GM13977 (cell line): ENCODE results near the gene SAMHD1.
"Not testable (repeated sequence)": the region's sequence is repeated elsewhere in the genome, so short reads cannot be mapped to it uniquely, and the experiment has no call there.

ENCODE experiments used
- DNase-seq: peaks from one replicate; pipeline ENCODE4 v3.0.0; 2012; ENCODE audit warnings: low spot score
- in situ Hi-C: fragments of 300-500 bp; cut with MboI; formaldehyde crosslinking; loops from one replicate; pipeline ENCODE4 v1.12.0; 2022; ENCODE audit warnings: low sequenced_read_pairs, low pct_unique_long_range_greater_than_20kb, mixed read lengths, inconsistent platforms; ENCODE audit not compliant: unreplicated experiment
- TF ChIP-seq, protein P1 (sequence below): IDR thresholded peaks from 2 replicates; pipeline ENCODE4 v1.5.1; 2012; ENCODE audit warnings: mild to moderate bottlenecking, control low read depth; ENCODE audit not compliant: insufficient read depth; ENCODE audit errors: extremely low read depth, missing control alignments

The SAMHD1 gene

DNA sequence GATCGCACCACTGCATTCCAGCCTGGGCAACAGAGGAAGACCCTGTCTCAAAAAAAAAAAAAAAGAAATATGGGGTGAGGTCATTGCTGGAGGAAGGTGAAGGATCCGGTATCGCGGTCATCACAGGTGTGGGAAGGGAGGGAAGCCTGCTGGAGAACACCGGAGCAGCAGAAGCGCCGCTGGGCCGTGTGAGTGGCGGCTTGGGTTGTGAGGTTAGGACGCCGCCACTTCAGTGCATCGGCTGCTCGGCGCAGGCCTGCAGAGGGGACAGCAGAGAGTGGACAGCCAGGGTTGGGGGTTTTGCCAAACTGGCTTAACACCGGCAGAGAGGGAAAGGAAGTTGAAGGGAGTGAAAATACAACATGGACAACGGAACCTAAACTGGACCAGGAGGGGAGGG is 70.2 kb downstream of the SAMHD1 start:
- TF ChIP-seq, protein P1, sequence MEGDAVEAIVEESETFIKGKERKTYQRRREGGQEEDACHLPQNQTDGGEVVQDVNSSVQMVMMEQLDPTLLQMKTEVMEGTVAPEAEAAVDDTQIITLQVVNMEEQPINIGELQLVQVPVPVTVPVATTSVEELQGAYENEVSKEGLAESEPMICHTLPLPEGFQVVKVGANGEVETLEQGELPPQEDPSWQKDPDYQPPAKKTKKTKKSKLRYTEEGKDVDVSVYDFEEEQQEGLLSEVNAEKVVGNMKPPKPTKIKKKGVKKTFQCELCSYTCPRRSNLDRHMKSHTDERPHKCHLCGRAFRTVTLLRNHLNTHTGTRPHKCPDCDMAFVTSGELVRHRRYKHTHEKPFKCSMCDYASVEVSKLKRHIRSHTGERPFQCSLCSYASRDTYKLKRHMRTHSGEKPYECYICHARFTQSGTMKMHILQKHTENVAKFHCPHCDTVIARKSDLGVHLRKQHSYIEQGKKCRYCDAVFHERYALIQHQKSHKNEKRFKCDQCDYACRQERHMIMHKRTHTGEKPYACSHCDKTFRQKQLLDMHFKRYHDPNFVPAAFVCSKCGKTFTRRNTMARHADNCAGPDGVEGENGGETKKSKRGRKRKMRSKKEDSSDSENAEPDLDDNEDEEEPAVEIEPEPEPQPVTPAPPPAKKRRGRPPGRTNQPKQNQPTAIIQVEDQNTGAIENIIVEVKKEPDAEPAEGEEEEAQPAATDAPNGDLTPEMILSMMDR, result no peak
- in situ Hi-C loops, result loop anchor here (25.0 kb wide), 1 partner anchor 269 kb away; the partner anchor contains the start of gene RAB5IF
- no peak for DNase-seq

DNA sequence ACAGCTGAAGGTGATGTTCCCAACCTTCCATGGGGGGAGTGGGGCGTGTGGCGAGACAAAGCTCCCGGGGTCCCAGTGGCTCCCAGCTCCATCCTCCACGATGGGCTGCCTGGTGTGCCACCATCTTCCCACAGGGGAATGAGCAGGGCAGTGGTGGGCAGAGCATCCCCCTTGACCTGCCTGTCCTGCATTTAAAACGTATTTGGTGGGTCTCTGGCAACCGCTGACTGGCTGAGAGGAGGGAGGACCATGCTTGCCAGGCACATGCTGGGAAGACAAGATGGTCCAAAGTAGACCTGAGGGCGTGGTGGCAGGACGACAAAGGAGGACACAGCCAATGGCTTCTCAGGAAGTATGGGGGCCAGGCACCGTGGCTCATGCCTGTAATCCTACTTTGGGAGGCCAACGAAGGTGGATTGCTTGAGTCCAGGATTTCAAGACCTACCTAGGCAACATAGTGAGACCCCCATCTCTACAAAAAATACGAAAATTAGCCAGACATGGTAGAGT is 70.7 kb downstream of the SAMHD1 start:
- in situ Hi-C loops, result loop anchor here (25.0 kb wide), 1 partner anchor 268 kb away; the partner anchor contains the start of gene RAB5IF

DNA sequence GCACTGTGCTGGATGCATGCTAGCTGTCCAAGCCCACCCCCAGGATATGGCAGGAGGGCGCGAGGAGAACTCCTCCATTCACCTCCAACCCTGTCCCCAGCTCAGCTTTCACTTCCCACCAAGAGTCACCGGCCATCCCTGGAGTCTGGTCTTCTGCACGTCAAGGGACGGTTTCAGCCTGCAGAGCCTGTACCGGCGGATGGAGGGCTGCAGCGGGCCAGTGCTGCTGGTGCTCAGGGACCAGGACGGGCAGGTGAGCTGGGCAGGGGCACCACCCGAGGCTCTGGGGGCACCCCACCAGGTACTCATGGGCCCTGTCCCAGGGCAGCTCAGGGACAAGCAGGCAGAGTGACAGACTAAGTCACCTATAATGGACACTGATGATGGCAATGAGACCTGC is 72.6 kb downstream of the SAMHD1 start:
- TF ChIP-seq, protein P1, result no peak
- no peak for DNase-seq
- in situ Hi-C loops, result loop anchor here (25.0 kb wide), 1 partner anchor 267 kb away; the partner anchor contains the start of gene RAB5IF

More for the DNA sequence above, 70.7 kb downstream of the SAMHD1 start:
- no peak for DNase-seq
- TF ChIP-seq, protein P1, result no peak

DNA sequence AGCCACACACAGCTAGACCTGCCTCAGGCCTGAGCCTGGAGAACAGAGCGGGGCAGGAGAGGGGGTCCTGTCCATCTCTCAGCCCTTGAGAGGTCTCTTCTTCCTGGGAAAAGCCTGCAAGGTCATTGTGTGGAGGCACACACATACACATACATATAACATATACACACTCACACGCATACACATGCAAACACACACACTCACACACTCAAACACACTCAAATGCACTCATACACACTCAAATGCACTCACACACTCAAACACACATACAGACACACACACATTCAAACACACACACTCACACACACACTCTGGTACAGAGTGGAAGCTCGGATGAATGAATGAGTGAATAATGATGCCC is 75.1 kb downstream of the SAMHD1 start:
- in situ Hi-C loops, result loop anchor here (25.0 kb wide), 1 partner anchor 264 kb away; the partner anchor contains the start of gene RAB5IF
- no peak for DNase-seq
- TF ChIP-seq, protein P1, result no peak

DNA sequence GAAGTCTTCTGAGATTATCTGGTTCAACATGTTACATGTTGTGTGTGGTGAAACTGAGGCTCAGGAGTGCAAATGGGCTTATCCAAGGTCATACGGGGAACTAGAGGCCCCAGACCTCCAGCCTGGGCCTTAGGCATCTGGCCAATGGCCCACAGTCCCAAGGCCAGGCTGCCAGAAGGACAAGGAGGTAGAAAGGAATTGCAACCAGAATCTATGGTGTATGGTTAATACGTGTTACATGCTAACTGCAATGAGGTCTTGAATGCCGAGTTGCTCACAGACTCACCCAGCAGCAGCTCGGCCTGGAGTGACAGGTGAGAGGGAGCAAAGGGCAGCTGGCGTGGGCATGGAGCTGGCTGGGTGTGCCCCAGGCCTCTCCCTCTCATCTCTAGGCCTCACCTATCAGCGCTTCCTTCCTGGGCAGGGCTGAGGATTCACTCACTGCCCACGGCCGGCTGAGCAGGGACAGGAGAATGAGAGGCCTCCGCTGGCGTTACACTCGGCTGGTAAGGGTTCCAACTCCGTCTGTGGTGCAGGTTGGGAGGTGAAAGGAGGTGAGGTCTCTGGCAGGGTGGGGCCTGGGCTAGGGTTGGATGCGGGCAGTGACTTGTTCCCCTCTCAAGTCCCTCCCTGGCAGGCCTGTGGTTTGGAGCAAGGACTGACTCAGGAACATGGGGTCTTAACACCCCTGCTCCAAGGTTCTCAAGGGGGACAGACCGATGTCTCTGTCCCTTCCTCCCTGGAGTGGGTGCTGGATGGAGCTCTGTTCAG is 75.6 kb downstream of the SAMHD1 start, which contains the start of gene TLDC2:
Gene TLDC2 (plus strand): TSS at position 437 of the 771 bp plus-strand sequence. CDS start 37 bp downstream, at position 474.
- DNase-seq, result no peak
- in situ Hi-C loops, result loop anchor here (25.0 kb wide), 1 partner anchor 264 kb away; the partner anchor contains the start of gene RAB5IF
- TF ChIP-seq, protein P1, result no peak

DNA sequence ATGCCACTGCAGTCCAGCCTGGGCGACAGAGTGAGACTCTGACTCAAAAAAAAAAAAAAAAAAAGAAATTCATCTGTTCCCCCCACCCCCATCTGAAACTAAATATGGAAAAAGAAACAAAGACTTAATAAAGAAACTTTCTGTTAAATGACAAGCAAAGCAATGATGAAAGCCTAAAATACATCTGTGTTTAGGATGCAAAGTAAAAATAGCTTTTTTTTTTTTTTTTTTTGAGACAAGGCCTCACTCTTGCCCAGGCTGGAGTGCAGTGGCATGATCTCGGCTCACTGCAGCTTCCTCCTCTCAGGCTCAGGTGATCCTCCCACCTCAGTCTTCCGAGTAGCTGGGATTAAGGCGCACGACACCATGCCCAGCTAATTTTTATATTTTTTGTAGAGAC is 76.4 kb downstream of the SAMHD1 start:
- in situ Hi-C loops, result loop anchor here (25.0 kb wide), 1 partner anchor 263 kb away; the partner anchor contains the start of gene RAB5IF

DNA sequence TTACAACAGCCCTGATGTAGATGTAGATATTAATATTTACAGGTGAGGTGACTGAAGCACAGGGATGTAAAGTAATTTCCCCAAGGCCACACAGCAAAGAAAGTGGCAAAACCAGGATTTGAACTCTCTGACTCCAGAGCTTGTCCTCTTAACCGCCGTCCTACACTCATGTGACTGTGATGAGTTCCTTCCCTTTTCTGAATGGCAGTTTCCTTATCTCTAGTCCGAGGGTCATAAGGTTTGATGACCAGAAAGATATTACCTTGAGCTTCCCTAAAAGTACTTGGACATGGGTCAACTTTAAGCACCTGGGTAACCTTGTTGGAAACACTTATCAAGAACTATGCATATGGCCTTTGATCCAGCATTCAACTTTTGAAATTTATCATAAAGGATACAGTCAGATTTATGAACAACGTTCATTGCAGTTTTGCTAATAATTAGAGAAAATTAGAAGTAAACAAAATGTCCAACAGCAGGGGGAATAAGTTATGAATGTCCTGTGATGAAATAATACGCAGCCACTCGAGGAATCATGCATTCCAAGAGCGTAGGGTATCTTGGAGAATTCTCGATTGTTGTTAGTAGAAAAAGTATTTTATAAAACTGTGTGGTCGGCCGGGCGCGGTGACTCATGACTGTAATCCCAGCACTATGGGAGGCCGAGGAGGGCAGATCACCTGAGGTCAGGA is 77.9 kb downstream of the SAMHD1 start:
- in situ Hi-C loops, result no loop called here
- TF ChIP-seq, protein P1, result no peak
- DNase-seq, result no peak

More for the DNA sequence above, 76.4 kb downstream of the SAMHD1 start:
- DNase-seq, result not testable (repeated sequence)
